HAP-1 (cell line): ENCODE results near the gene EN2.

Experiments
- DNase-seq, 2 experiments: peaks; one replicate each; pipeline ENCODE4 v3.0.0-alpha.2; 2016 to 2020; ENCODE audit warnings: low spot score in 2 of 2
- H3K27me3 ChIP-seq: fragments of 250-450 bp; sonication (Bioruptor Pico); 2 replicates; pipeline ENCODE4 v1.5.1; 2020; ENCODE audit warnings: low read depth, mild to moderate bottlenecking, moderate library complexity
- H3K36me3 ChIP-seq: fragments of 250-450 bp; sonication (Bioruptor Pico); replicated peaks from 2 replicates; pipeline ENCODE4 v1.5.1; 2020; ENCODE audit warnings: mild to moderate bottlenecking
- H3K4me1 ChIP-seq: fragments of 250-450 bp; sonication (Bioruptor Pico); 2 replicates; pipeline ENCODE4 v1.5.1; 2020; ENCODE audit warnings: mild to moderate bottlenecking
- H3K4me3 ChIP-seq: fragments of 250-450 bp; sonication (Bioruptor Pico); 2 replicates; pipeline ENCODE4 v1.5.1; 2020; ENCODE audit warnings: mild to moderate bottlenecking, moderate library complexity
- H3K9me3 ChIP-seq: fragments of 250-450 bp; sonication (Bioruptor Pico); 2 replicates; pipeline ENCODE4 v1.5.1; 2020; ENCODE audit warnings: mild to moderate bottlenecking, moderate library complexity
- in situ Hi-C: fragments of 300-500 bp; cut with MboI; formaldehyde crosslinking; loops from 3 replicates; pipeline ENCODE4 v1.14.3; 2020; ENCODE audit warnings: low sequenced_read_pairs, inconsistent platforms, mixed read lengths

The EN2 gene

GRCh38 chr7:155468785-155469148 is 10.8 kb downstream of the EN2 start:
- Histone ChIP-seq H3K27me3 (no peaks in the 10 kb centered on the region), H3K36me3 (peaks cover 11% of the 10 kb centered on the region), H3K4me3 (peak overlapping the region; percentile 21; the same call in 1 of the 2 replicates), H3K9me3 (no peaks in the 10 kb centered on the region), H3K4me1 (peaks cover 21% of the 10 kb centered on the region)
- in situ Hi-C loops, result no loop called here
- DNase-seq, result no peak

DNA sequence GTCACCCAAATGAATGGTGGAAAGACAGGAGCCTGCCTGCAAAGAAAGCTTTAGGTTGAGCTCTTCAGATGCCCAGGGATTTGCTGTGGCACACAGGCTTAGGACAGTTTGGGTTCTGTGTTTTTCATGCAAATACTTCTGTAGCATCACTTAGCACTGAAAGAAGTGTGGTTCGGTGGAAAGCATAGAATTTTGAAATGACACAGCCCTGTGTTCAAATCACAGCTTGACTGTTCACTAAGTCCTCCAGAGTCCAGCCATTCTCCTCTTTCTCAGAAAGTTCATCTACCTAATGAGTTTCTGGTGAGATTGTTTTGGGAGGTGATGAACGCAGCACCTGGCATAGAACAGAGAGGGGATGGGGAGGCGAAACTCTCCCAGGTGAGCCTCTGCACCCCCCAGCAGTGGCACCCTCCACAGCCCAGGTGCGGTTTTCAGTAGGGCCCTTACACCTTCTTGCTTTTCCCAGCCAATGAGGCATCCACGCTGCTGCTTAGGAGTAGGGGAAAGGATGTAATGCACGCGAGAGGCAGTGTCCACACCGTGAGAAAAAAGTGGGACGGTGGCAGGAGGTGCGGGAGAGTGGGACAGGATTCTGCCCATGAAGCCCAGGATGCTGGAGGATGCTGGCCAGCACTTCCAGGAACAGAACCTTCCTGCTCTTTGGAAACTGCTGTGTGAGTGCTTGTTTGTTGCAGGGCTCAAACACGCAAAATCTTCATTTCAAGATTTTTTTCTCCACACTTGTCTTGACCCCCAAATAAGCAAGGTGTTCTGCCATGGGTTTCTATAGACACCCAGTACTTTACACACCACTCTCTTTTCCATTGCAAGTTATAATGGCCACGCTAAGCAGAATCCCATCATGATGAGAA is 11.6 kb downstream of the EN2 start:
- Histone ChIP-seq H3K9me3 (no peaks in the 10 kb centered on the region), H3K36me3 (peaks cover 11% of the 10 kb centered on the region), H3K4me1 (peaks cover 21% of the 10 kb centered on the region), H3K27me3 (no peaks in the 10 kb centered on the region), H3K4me3 (no peak overlapping the region)
- DNase-seq, result no peak
- in situ Hi-C loops, result no loop called here

GRCh38 chr7:155470186-155470487 is 12.2 kb downstream of the EN2 start:
- H3K4me3 ChIP-seq, result no peak overlapping the region
- no peak for DNase-seq
- in situ Hi-C loops, result no loop called here
- peaks cover 11% of the 10 kb centered on the region for H3K36me3 ChIP-seq
- H3K27me3 ChIP-seq, result no peaks in the 10 kb centered on the region
- peaks cover 21% of the 10 kb centered on the region for H3K4me1 ChIP-seq
- no peaks in the 10 kb centered on the region for H3K9me3 ChIP-seq

GRCh38 chr7:155470686-155471638 is 13.0 kb downstream of the EN2 start:
- peak in 1 of 2 experiments; percentile 47 for DNase-seq
- H3K4me1 ChIP-seq, result peaks cover 21% of the 10 kb centered on the region
- H3K27me3 ChIP-seq, result no peaks in the 10 kb centered on the region
- no peak overlapping the region for H3K4me3 ChIP-seq
- peaks cover 7% of the 10 kb centered on the region for H3K36me3 ChIP-seq
- no peaks in the 10 kb centered on the region for H3K9me3 ChIP-seq
- in situ Hi-C loops, result no loop called here

GRCh38 chr7:155471718-155472117 is 13.8 kb downstream of the EN2 start:
- Histone ChIP-seq H3K4me1 (peaks cover 21% of the 10 kb centered on the region), H3K27me3 (no peaks in the 10 kb centered on the region), H3K4me3 (no peak overlapping the region), H3K9me3 (no peaks in the 10 kb centered on the region), H3K36me3 (no peaks in the 10 kb centered on the region; the same call in 1 of the 2 replicates)
- in situ Hi-C loops, result no loop called here
- peak; percentile 76 to 79 for DNase-seq

DNA sequence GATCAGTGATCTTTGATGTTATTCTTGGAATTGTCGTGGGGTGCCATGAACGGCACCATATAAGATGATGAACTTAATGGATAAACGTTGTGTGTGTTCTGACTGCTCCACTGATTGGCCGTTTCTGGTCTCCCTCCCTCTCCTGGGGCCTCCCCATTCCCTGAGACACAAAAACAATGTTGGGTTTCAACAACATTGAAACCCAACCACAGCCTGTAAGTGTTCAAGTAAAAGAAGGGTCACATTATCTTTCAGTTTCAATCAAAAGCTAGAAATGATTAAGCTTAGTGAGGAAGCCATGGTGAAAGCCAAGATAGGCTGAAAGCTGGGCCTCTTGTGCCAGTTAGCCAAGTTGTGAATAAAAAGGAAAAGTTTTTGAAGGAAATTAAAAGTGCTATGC is 19.5 kb downstream of the EN2 start:
- H3K36me3 ChIP-seq, result no peaks in the 10 kb centered on the region
- DNase-seq, result no peak
- H3K4me1 ChIP-seq, result peaks cover 7% of the 10 kb centered on the region
- no peaks in the 10 kb centered on the region for H3K9me3 ChIP-seq
- no peak overlapping the region for H3K4me3 ChIP-seq
- no peaks in the 10 kb centered on the region for H3K27me3 ChIP-seq
- in situ Hi-C loops, result no loop called here

GRCh38 chr7:155481764-155482163 is 23.8 kb downstream of the EN2 start:
- DNase-seq, result no peak
- peaks cover 11% of the 10 kb centered on the region for H3K4me1 ChIP-seq
- no peak overlapping the region for H3K4me3 ChIP-seq
- no peaks in the 10 kb centered on the region for H3K9me3 ChIP-seq
- in situ Hi-C loops, result no loop called here
- no peaks in the 10 kb centered on the region for H3K27me3 ChIP-seq
- H3K36me3 ChIP-seq, result no peaks in the 10 kb centered on the region

DNA sequence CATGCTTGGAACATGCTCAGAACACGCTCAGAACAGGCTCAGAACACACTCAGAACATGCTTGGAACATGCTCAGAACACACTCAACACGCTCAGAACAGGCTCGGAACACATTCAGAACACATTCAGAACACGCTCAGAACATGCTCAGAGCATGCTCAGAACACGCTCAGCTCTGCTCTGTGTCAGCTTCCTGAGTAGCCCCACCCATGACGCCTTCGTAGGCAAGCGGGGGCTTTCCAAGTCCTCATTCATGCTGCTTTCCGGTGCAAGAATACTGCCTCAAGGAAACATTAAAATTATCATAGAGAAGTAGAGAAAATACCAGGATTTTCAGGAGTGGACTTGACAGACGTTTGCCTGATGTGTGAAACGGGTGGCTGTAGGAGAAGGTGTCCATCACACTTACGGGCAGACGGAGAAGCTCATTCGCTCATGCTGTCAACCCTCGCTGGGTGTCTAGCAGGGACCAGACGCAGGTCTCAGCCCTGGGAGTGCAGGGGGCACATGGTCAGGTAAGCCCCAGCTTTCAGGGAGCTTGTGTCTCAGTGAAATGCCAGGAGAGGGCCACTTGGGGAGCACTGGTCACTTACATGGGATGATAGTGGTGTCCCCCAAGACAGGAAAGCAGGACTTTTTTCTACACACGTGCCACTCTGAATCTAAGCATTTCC is 24.7 kb downstream of the EN2 start:
- Histone ChIP-seq H3K4me3 (no peak overlapping the region), H3K36me3 (no peaks in the 10 kb centered on the region), H3K4me1 (peaks cover 11% of the 10 kb centered on the region), H3K9me3 (no peaks in the 10 kb centered on the region), H3K27me3 (no peaks in the 10 kb centered on the region)
- no peak for DNase-seq
- in situ Hi-C loops, result no loop called here

GRCh38 chr7:155483245-155483644 is 25.3 kb downstream of the EN2 start:
- Histone ChIP-seq H3K9me3 (no peaks in the 10 kb centered on the region), H3K4me1 (peaks cover 11% of the 10 kb centered on the region), H3K36me3 (no peaks in the 10 kb centered on the region), H3K4me3 (no peak overlapping the region), H3K27me3 (no peaks in the 10 kb centered on the region)
- in situ Hi-C loops, result no loop called here
- peak in 1 of 2 experiments; percentile 61 for DNase-seq

- H3K4me3 ChIP-seq, result no peak overlapping the region
- H3K9me3 ChIP-seq, result no peaks in the 10 kb centered on the region
- no peak for DNase-seq
- in situ Hi-C loops, result no loop called here
- peaks cover 11% of the 10 kb centered on the region for H3K4me1 ChIP-seq
- no peaks in the 10 kb centered on the region for H3K27me3 ChIP-seq
- no peaks in the 10 kb centered on the region for H3K36me3 ChIP-seq
These were observed 26.0 kb downstream of the EN2 start for GRCh38 chr7:155483868-155484325.

DNA sequence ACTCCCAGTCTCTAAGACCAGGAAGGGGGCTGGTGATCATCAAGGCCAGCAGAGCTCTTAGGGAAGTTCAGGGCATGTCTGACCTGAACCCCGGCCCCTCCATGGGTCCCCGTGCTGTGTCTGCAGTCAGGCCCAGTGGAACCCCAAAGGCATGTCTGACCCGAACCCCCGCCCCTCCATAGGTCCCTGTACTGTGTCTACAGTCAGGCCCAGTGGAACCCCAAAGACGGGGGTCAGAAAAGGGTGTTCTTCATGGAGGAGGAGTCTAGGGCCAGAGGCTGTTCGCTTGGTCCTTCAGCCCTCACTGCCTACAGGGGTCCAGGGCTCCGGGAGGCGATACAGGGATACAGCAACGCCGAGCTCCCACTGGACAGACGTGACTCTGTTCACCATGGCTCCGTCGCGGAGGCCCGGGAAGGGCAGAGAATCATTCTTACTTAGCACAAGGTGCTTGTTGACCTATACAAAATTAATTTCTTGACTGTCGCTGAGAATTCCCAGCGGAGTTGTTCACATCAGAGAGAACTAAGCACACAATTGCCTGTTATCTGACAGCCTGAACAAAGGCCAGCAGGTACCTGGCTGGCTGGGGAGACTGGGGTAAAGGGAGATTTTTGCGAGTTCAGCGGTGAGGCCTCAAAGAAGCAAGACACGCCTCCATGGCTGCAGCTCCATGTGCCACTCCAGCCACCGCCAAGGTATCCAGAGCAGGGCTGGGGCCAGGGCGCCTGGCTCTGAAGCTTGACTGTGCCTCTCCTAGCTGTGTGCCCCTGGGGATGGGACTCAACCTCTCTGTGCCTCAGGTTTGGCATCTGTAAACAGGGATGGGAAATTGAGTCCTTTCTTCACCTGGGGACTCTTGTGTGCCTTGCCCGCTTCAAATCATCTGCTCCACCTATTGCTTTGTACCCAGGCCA is 26.8 kb downstream of the EN2 start:
- in situ Hi-C loops, result no loop called here
- no peak for DNase-seq
- H3K36me3 ChIP-seq, result no peaks in the 10 kb centered on the region
- H3K4me1 ChIP-seq, result peaks cover 11% of the 10 kb centered on the region
- H3K27me3 ChIP-seq, result no peaks in the 10 kb centered on the region
- no peak overlapping the region for H3K4me3 ChIP-seq
- H3K9me3 ChIP-seq, result no peaks in the 10 kb centered on the region

- H3K9me3 ChIP-seq, result no peaks in the 10 kb centered on the region
- H3K4me3 ChIP-seq, result no peak overlapping the region
- in situ Hi-C loops, result no loop called here
- no peaks in the 10 kb centered on the region for H3K27me3 ChIP-seq
- DNase-seq, result no peak
- peaks cover 15% of the 10 kb centered on the region for H3K4me1 ChIP-seq
- no peaks in the 10 kb centered on the region for H3K36me3 ChIP-seq
These were observed 29.0 kb downstream of the EN2 start for GRCh38 chr7:155486783-155487508.
